ENCODE measurements around the gene TSEN15.

TSEN15 gene

DNA sequence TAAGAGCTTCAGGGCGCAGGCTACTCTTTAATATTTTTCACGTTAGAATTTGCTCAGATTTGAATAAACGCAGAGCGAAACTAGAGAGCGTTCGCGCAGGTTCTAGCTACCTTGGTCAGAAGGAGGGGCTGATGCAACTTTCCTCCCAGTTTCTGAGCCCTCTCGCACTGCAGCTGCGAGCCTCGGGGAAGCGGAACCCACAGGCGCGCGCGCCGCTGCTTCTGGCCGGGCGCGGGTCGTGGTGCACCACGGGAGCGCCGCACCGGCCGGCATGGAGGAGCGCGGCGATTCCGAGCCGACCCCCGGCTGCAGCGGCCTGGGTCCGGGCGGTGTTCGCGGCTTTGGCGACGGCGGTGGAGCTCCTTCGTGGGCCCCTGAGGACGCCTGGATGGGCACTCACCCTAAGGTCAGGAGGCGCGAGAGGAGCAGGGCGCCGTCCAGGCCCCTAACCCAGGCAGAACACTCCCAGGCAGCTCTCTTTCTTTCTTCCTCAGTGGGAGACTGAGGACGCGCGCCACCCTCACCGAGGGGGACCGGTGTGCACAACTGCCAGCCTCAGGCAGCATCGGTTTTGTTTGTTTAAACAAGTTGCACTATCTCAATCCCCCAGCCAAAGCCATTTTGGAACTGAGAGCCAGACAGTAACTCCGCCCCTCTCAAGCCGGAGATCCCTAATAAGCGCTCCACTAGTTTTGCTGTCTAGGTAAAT, at the start of gene TSEN15:
TSS of gene TSEN15 (plus strand) at position 246 of the 709 bp plus-strand sequence. CDS start at position 272, 26 bp downstream.
- TF ChIP-seq, protein P1, sequence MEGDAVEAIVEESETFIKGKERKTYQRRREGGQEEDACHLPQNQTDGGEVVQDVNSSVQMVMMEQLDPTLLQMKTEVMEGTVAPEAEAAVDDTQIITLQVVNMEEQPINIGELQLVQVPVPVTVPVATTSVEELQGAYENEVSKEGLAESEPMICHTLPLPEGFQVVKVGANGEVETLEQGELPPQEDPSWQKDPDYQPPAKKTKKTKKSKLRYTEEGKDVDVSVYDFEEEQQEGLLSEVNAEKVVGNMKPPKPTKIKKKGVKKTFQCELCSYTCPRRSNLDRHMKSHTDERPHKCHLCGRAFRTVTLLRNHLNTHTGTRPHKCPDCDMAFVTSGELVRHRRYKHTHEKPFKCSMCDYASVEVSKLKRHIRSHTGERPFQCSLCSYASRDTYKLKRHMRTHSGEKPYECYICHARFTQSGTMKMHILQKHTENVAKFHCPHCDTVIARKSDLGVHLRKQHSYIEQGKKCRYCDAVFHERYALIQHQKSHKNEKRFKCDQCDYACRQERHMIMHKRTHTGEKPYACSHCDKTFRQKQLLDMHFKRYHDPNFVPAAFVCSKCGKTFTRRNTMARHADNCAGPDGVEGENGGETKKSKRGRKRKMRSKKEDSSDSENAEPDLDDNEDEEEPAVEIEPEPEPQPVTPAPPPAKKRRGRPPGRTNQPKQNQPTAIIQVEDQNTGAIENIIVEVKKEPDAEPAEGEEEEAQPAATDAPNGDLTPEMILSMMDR (conservative IDR thresholded peaks at IDR 0.05) = no peak
- peak within 1 kb of the TSS; percentile 88 for H3K27ac ChIP-seq

DNA sequence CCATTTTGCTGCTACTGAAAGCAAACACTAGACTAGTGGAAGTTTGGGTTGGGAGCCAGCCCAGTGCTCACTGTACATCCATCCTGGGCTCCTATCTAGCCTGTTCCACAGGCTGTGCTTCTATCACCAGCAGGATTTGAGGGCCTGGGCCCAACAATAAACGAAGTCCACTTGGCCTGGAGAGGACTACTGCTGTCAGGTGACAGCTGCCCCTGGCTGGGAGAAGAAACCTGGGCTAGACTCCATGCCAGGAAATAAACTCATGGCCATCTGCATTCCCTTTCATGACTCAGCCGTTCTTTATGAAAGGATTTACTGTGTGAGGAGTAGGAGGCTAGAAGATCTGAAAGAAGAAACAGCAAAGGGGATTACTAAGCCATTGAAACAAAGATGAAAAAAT, 49.5 kb upstream of the TSEN15 start:
- H3K27ac ChIP-seq = no peak overlapping the region

DNA sequence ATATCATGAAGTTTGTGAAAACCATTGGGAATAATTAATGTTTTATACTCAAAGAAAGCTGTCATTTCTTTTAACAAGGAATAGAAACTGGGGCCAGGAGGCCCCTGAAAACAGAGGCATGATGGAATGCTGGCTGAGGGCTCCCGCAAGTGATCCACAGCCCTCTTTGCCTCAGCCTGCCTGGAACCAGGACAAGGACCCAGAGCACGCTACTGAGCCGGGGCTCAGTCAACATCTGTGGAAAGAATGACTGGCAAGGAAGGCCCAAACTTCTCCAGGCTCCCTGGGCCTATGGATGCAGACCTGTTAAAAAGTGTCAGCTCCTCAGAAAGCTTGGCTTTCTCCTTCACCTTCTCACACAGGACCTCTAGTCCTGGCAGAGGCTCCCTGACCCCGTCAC, 46.6 kb upstream of the TSEN15 start:
- TF ChIP-seq, protein P1 (conservative IDR thresholded peaks at IDR 0.05) = no peak
- no peak overlapping the region for H3K27ac ChIP-seq

More for the DNA sequence above, 49.5 kb upstream of the TSEN15 start:
- TF ChIP-seq, protein P1 (conservative IDR thresholded peaks at IDR 0.05) = no peak

DNA sequence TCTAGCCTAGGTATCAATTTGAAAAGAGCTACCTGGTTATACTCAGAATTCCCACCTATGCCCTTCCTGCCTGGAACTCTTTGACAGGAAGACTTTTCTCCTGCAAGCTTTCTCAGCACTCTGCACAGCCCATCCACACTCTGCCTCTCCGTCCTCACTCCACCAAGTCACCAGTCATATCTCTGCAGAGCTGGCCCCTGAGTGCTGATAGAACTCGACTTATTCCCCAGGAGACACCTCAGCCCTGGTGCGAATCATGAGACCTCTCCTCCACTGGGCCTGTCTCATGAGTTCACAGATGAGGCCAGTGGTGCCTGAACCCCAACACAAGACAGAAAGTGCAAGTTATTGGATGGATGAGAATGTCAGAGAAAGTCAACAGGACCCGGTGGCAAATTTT, 46.0 kb upstream of the TSEN15 start:
- no peak overlapping the region for H3K27ac ChIP-seq
- TF ChIP-seq, protein P1 (conservative IDR thresholded peaks at IDR 0.05) = no peak

DNA sequence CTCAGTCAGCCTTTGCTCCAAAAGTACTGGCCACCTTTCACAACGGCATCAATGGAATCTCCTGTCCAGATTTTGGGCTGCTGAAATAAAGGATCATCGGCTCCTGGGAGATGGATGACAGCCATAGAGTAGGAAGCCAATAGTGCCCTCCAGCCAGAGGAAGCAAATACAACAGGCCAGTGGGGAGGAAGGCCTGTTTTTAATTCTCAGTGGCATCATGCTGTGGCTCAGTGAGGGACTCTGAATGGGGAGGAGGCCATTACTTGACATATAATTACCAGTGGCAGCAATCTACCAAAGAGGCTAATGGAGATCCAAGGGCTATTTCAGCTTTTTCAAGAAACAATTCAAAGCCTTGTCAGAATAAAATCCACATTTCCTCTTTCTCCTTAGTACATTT, 40.7 kb upstream of the TSEN15 start:
- TF ChIP-seq, protein P1 (conservative IDR thresholded peaks at IDR 0.05) = no peak
- no peak overlapping the region for H3K27ac ChIP-seq

DNA sequence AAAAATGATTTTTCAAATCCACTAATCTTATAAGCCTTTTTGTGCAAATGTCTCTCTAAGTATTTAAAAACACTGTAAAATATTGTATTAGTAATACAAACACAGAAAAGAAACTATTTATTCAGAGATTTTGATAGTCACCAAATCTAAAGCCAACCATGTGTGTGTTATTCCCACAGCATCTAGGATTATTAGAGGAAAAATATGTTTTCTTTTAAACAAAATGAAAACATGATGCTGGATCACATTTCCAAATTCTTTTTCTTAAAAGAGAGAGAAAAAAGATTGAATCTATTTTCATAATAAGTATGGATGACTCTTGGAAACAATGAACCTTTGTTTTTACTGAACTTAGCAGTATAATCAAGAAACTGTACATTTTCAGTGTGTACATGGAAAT, 39.3 kb upstream of the TSEN15 start:
- TF ChIP-seq, protein P1 (conservative IDR thresholded peaks at IDR 0.05) = no peak
- no peak overlapping the region for H3K27ac ChIP-seq

DNA sequence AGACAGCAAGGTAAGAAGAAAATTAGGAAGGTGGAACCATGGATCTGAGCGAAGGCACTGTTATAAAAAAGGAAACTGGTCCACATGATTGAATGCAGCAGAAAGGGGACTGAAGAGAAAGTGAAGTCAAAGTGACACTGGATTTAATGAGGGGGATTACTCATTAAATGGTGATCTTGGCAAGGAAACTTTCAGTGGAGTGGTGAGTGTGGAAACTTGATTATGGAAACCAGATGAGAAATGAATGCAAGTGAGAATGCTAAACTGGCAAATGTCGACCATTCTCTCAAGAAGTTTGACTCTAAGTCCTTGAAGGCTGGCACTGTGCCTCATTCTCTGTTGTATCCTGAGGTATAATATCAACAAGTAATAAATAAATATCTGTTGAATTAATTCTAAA, 37.3 kb upstream of the TSEN15 start:
- H3K27ac ChIP-seq = no peak overlapping the region
- TF ChIP-seq, protein P1 (conservative IDR thresholded peaks at IDR 0.05) = no peak
